GM23248 (cell line): ENCODE data around the gene TSSC4. TPM values are rescaled to one million over a fixed set of nuclear protein-coding genes. Genes with fewer than 3 reads are reported as not detected.

ENCODE experiments used
- DNase-seq: peaks from one replicate; pipeline ENCODE4 v3.0.0-alpha.2; 2015
- H2AFZ ChIP-seq: fragments of 200-600 bp; sonication (generic); 2 replicates; pipeline ENCODE4 v1.6.1; 2016; ENCODE audit warnings: antibody characterized with exemption
- H3F3A ChIP-seq: fragments of 200-600 bp; sonication (generic); 2 replicates; pipeline ENCODE4 v1.6.1; 2016; ENCODE audit warnings: mild to moderate bottlenecking, antibody characterized with exemption, mixed run types; ENCODE audit not compliant: insufficient read depth
- H3K27ac ChIP-seq: fragments of 200-600 bp; sonication (generic); 2 replicates; pipeline ENCODE4 v1.5.1; 2016; ENCODE audit warnings: mild to moderate bottlenecking
- H3K27me3 ChIP-seq: fragments of 200-600 bp; sonication (generic); replicated peaks from 2 replicates; pipeline ENCODE4 v1.6.1; 2016; ENCODE audit warnings: mild to moderate bottlenecking; ENCODE audit not compliant: insufficient read depth
- H3K36me3 ChIP-seq: fragments of 200-600 bp; sonication (generic); 2 replicates; pipeline ENCODE4 v1.6.1; 2016; ENCODE audit warnings: low read depth, mild to moderate bottlenecking
- H3K4me1 ChIP-seq: fragments of 200-600 bp; sonication (generic); 2 replicates; pipeline ENCODE4 v1.6.1; 2016; ENCODE audit warnings: mild to moderate bottlenecking; ENCODE audit not compliant: insufficient read depth
- H3K4me2 ChIP-seq: fragments of 200-600 bp; sonication (generic); one replicate; pipeline ENCODE4 v1.6.1; 2016; ENCODE audit warnings: mild to moderate bottlenecking; ENCODE audit not compliant: unreplicated experiment
- H3K4me3 ChIP-seq: fragments of 200-600 bp; sonication (generic); 2 replicates; pipeline ENCODE4 v1.5.1; 2016; ENCODE audit warnings: mild to moderate bottlenecking
- H3K79me2 ChIP-seq: fragments of 200-600 bp; sonication (generic); 2 replicates; pipeline ENCODE4 v1.6.1; 2016; ENCODE audit warnings: mild to moderate bottlenecking; ENCODE audit not compliant: insufficient read depth
- H3K9ac ChIP-seq: fragments of 200-600 bp; sonication (generic); 2 replicates; pipeline ENCODE4 v1.6.1; 2016; ENCODE audit warnings: mild to moderate bottlenecking
- H3K9me2 ChIP-seq: fragments of 200-600 bp; sonication (generic); 2 replicates; pipeline ENCODE4 v1.6.1; 2016; ENCODE audit warnings: mixed run types, mild to moderate bottlenecking, moderate library complexity; ENCODE audit not compliant: insufficient read depth
- H3K9me3 ChIP-seq: fragments of 200-600 bp; sonication (generic); one replicate; pipeline ENCODE4 v1.6.1; 2017; ENCODE audit warnings: low read depth
- H4K20me1 ChIP-seq: fragments of 200-600 bp; sonication (generic); 2 replicates; pipeline ENCODE4 v1.6.0; 2016; ENCODE audit not compliant: insufficient read depth
- EZH2 ChIP-seq: fragments of 200-600 bp; sonication (generic); IDR thresholded peaks from 2 replicates; pipeline ENCODE4 v1.6.1; 2018; ENCODE audit warnings: antibody characterized with exemption, mild to moderate bottlenecking; ENCODE audit not compliant: insufficient read depth, poor library complexity, severe bottlenecking
- EZH2phosphoT487 ChIP-seq: fragments of 200-600 bp; sonication (generic); IDR thresholded peaks from 2 replicates; pipeline ENCODE4 v1.6.1; 2018; ENCODE audit warnings: antibody characterized with exemption, moderate library complexity, mild to moderate bottlenecking, low read depth; ENCODE audit not compliant: insufficient read depth
- WGBS, 2 experiments: methylation state at CpG; one replicate each; pipeline ENCODE4 v1.1.6; 2015 to 2017; ENCODE audit warnings: low lambda C conversion rate in 2 of 2, low coverage in 1 of 2; ENCODE audit errors: missing lambda C conversion rate in 2 of 2; 5-methylcytosine and 5-hydroxymethylcytosine counted together
- in situ Hi-C: fragments of 300-500 bp; cut with MboI; formaldehyde crosslinking; loops from 2 replicates; pipeline ENCODE4 v1.15.0; 2020
- polyA plus RNA-seq: library from polyadenylated mRNA; unstranded; fragments of >200 nt; fragmentation: Nextera tagmentation; extraction: Ambion mirVana; gene quantifications from 2 replicates; pipeline ENCODE4 v1.2.1, GENCODE V29; 2016
- total RNA-seq: library from RNA; depleted of rRNA; stranded (reverse); fragments of >200 nt; shearing (Covaris generic); gene quantifications from 2 replicates; pipeline ENCODE4 v1.2.3, GENCODE V29; 2014

Gene TSSC4
- total and polyA plus RNA-seq, 2 experiments from 2014 or later: 44.4 to 61.8 TPM

DNA sequence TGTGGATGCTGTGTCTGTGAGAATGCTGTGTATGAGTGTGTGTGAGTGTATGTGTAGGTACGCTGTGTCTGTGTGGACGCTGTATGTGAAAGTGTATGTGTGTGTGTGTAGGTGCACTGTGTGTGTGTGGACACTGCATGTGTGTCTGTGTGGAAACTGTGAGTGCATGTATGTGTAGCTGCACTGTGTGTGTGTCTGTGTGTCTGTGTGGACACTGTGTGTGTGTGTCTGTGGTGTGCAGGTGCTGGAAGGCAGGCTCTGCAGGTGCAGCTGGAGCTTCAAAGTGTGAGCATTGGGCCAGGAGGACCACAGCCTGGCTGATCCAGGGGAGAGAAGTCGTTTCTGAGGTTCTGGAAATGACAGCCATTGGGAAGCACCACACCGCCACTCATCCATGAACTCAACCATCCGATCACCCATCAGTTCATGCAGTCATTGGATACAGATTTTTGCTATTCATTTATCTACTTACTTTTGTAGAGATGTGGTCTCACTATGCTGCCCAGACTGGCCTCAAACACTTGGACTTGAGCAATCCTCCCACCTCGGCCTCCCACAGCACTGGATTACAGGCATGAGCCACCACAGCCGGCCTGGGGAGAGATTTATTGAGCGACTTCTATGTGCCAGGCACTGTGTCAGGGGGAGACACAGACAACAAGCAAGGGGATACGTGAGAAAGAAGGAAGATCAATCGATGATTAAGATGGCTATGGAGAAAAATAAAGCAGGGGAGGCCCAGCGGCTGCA lies 34.1 kb downstream of the TSSC4 start:
- H3F3A ChIP-seq: no peaks in the 10 kb centered on the region
- no peak for DNase-seq
- no peaks in the 10 kb centered on the region for H3K9me2 ChIP-seq
- H3K9ac ChIP-seq: no peak overlapping the region
- H3K27me3 ChIP-seq: peaks cover 20% of the 10 kb centered on the region; the same call in 1 of the 2 replicates
- H3K9me3 ChIP-seq: no peaks in the 10 kb centered on the region
- TF ChIP-seq EZH2phosphoT487 (no peak), EZH2 (no peak)
- no peaks in the 10 kb centered on the region for H3K4me1 ChIP-seq
- H2AFZ ChIP-seq: no peak overlapping the region
- no peaks in the 10 kb centered on the region for H4K20me1 ChIP-seq
- no peak overlapping the region for H3K4me2 ChIP-seq
- no peak overlapping the region for H3K4me3 ChIP-seq
- 57 to 58% methylated on average over 11 of the region's 11 CpGs for WGBS, 2 experiments
- H3K79me2 ChIP-seq: no peaks in the 10 kb centered on the region
- no peaks in the 10 kb centered on the region for H3K36me3 ChIP-seq
- H3K27ac ChIP-seq: no peak overlapping the region
- in situ Hi-C loops: loop anchor here (5.0 to 10.0 kb wide), 2 partner anchors 98 to 460 kb away; no protein-coding TSS in a partner anchor

- Histone ChIP-seq H3K36me3 (no peaks in the 10 kb centered on the region), H3K4me2 (no peak overlapping the region), H3K9me3 (no peaks in the 10 kb centered on the region), H3F3A (no peaks in the 10 kb centered on the region), H2AFZ (no peak overlapping the region), H4K20me1 (no peaks in the 10 kb centered on the region), H3K9ac (no peak overlapping the region), H3K9me2 (no peaks in the 10 kb centered on the region), H3K79me2 (no peaks in the 10 kb centered on the region), H3K27ac (no peak overlapping the region), H3K27me3 (peaks cover 20% of the 10 kb centered on the region; the same call in 1 of the 2 replicates), H3K4me3 (no peak overlapping the region), H3K4me1 (no peaks in the 10 kb centered on the region)
- no peak for TF ChIP-seq EZH2phosphoT487
- no peak for TF ChIP-seq EZH2
- in situ Hi-C loops: loop anchor here (10.0 kb wide), 1 partner anchor 459 kb away; no protein-coding TSS in a partner anchor
- WGBS, 2 experiments: 66 to 67% methylated on average over 10 to 12 of the region's 12 CpGs
- DNase-seq: no peak
Measured at GRCh38 chr11:2435288-2436012, 34.9 kb downstream of the TSSC4 start.

DNA sequence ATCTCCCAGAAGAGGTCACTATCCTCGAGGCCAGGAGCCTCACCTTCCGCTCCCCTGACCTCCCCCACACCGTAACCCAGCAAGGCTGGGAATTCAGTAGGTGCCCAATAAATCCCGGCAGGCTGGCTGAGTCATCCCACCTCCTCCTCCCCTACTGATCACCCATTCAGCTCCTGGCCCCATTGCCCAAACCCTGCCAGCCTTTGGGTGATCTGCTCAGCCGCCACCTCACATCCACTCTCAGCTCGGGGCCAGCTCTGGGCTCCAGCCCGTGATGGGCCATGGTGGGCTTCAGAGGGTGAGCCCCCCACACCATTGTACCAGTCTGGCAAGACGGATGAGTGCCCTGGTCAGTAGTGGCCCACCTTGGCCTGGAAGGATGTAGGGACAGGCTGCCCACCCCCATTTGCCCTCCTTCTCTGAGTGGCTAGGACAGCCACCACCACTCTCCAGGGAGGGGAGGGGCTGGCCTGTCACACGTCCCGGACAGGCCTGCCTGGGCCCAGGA lies 35.5 kb downstream of the TSSC4 start:
- no peaks in the 10 kb centered on the region for H3K9me2 ChIP-seq
- H2AFZ ChIP-seq: no peak overlapping the region
- H3K27ac ChIP-seq: no peak overlapping the region
- TF ChIP-seq EZH2 (no peak), EZH2phosphoT487 (no peak)
- H3K4me1 ChIP-seq: no peaks in the 10 kb centered on the region
- no peaks in the 10 kb centered on the region for H3F3A ChIP-seq
- no peaks in the 10 kb centered on the region for H3K9me3 ChIP-seq
- H3K79me2 ChIP-seq: no peaks in the 10 kb centered on the region
- peaks cover 20% of the 10 kb centered on the region; the same call in 1 of the 2 replicates for H3K27me3 ChIP-seq
- no peak overlapping the region for H3K4me3 ChIP-seq
- H3K4me2 ChIP-seq: no peak overlapping the region
- no peak for DNase-seq
- in situ Hi-C loops: loop anchor here (10.0 kb wide), 1 partner anchor 459 kb away; no protein-coding TSS in a partner anchor
- H4K20me1 ChIP-seq: no peaks in the 10 kb centered on the region
- no peaks in the 10 kb centered on the region for H3K36me3 ChIP-seq
- 53 to 58% methylated on average over 10 of the region's 10 CpGs for WGBS, 2 experiments
- no peak overlapping the region for H3K9ac ChIP-seq

- TF ChIP-seq EZH2 (no peak), EZH2phosphoT487 (no peak)
- H2AFZ ChIP-seq: no peak overlapping the region
- H3K27me3 ChIP-seq: peaks cover 20% of the 10 kb centered on the region; the same call in 1 of the 2 replicates
- in situ Hi-C loops: loop anchor here (10.0 kb wide), 1 partner anchor 458 kb away; no protein-coding TSS in a partner anchor
- 44 to 56% methylated on average over 9 of the region's 13 CpGs for WGBS, 2 experiments
- no peaks in the 10 kb centered on the region for H3K4me1 ChIP-seq
- H3K4me3 ChIP-seq: no peak overlapping the region
- no peak overlapping the region for H3K9ac ChIP-seq
- H3K27ac ChIP-seq: no peak overlapping the region
- DNase-seq: no peak
- no peaks in the 10 kb centered on the region for H4K20me1 ChIP-seq
- H3K9me3 ChIP-seq: no peaks in the 10 kb centered on the region
- no peaks in the 10 kb centered on the region for H3K9me2 ChIP-seq
- no peaks in the 10 kb centered on the region for H3K36me3 ChIP-seq
- H3K79me2 ChIP-seq: no peaks in the 10 kb centered on the region
- H3K4me2 ChIP-seq: no peak overlapping the region
- H3F3A ChIP-seq: no peaks in the 10 kb centered on the region
Measured at GRCh38 chr11:2436521-2437031, 36.0 kb downstream of the TSSC4 start.
